ENCODE results near the gene SPATA2. TPM values are rescaled to one million over a fixed set of nuclear protein-coding genes. Genes with fewer than 3 reads are reported as not detected.

Gene SPATA2
- total and polyA plus RNA-seq, 2 experiments from 2014 or later: 5.3 to 9.3 TPM

- TF ChIP-seq ZNF462 (CRISPR knock-in tag; IDR thresholded peaks at IDR 0.05) (no peak), EZH2phosphoT487 (IDR thresholded peaks at IDR 0.05; ENCODE audit: unreplicated experiment) (no peak)
These were observed 28.6 kb downstream of the SPATA2 start (continued) for GRCh38 chr20:49886571-49887213.

- peak; percentile 34 for DNase-seq (ENCODE audit: low spot score)
- peaks cover 34% of the 10 kb centered on the region for H3K4me1 Mint-ChIP-seq
- H3K9me3 Mint-ChIP-seq: no peaks in the 10 kb centered on the region
- Histone ChIP-seq H4K20me1 (replicated peaks; ENCODE audit: insufficient read depth) (no peaks in the 10 kb centered on the region), H3K9me2 (ENCODE audit: insufficient read depth) (no peaks in the 10 kb centered on the region), H3K79me2 (replicated peaks; ENCODE audit: insufficient read depth) (no peaks in the 10 kb centered on the region), H3K4me3 (no peak overlapping the region), H2AFZ (no peak overlapping the region), H3F3A (replicated peaks; ENCODE audit: low read depth) (no peaks in the 10 kb centered on the region), H3K27ac (ENCODE audit: low read depth) (no peak overlapping the region), H3K4me1 (ENCODE audit: insufficient read depth) (peaks cover 4% of the 10 kb centered on the region), H3K27me3 (ENCODE audit: insufficient read depth) (no peaks in the 10 kb centered on the region), H3K36me3 (ENCODE audit: insufficient read depth) (no peaks in the 10 kb centered on the region), H3K4me2 (no peak overlapping the region)
- H3K27ac Mint-ChIP-seq: no peak overlapping the region
- peaks cover 5% of the 10 kb centered on the region; the same call in 2 of the 3 replicates for H3K36me3 Mint-ChIP-seq (ENCODE audit: low read depth)
- peaks cover 16% of the 10 kb centered on the region for H3K27me3 Mint-ChIP-seq (ENCODE audit: insufficient read depth, low read depth, poor library complexity)
- TF ChIP-seq EZH2phosphoT487 (IDR thresholded peaks at IDR 0.05; ENCODE audit: unreplicated experiment): no peak
- no peak for TF ChIP-seq ETS1 (IDR thresholded peaks at IDR 0.05)
- no peak for TF ChIP-seq REST (IDR thresholded peaks at IDR 0.05; ENCODE audit: unreplicated experiment)
- no peak overlapping the region for H3K4me3 Mint-ChIP-seq
- ATAC-seq: no peak; the same call in 2 of the 3 replicates
These were observed 29.6 kb downstream of the SPATA2 start for GRCh38 chr20:49885558-49886332.
